HFFc6 (cell line): ENCODE measurements around the gene SLC10A7. TPM values are rescaled to one million over a fixed set of nuclear protein-coding genes. Genes with fewer than 3 reads are reported as not detected.
A peak's percentile ranks its signal among the peaks of the same experiment; 100 is the strongest.

ENCODE experiments used
- DNase-seq: peaks from one replicate; pipeline ENCODE4 v3.0.0-alpha.2; 2018
- H3K27ac Mint-ChIP-seq: 2 replicates; pipeline ENCODE4 v1.8.0; 2020; ENCODE audit warnings: mild to moderate bottlenecking, mixed read lengths
- H3K27me3 Mint-ChIP-seq: 2 replicates; pipeline ENCODE4 v1.8.0; 2021; ENCODE audit warnings: mild to moderate bottlenecking, moderate library complexity, mixed read lengths; ENCODE audit not compliant: insufficient read depth
- H3K36me3 Mint-ChIP-seq: 2 replicates; pipeline ENCODE4 v1.8.0; 2021; ENCODE audit warnings: low read depth, mixed read lengths
- H3K4me1 Mint-ChIP-seq: 2 replicates; pipeline ENCODE4 v1.8.0; 2020; ENCODE audit warnings: low read depth, mixed read lengths
- H3K4me3 Mint-ChIP-seq: 2 replicates; pipeline ENCODE4 v1.8.0; 2020; ENCODE audit warnings: mild to moderate bottlenecking, moderate library complexity, mixed read lengths
- H3K9me3 Mint-ChIP-seq: 2 replicates; pipeline ENCODE4 v1.8.0; 2020; ENCODE audit warnings: mild to moderate bottlenecking, mixed read lengths
- total RNA-seq, 6 experiments: library from RNA; stranded (reverse); fragmentation: NEBNext Ultra II Directional; extraction: Animal tissue kit (Norgen Biotek cat#: 25700); gene quantifications; 2 replicates in 1 of 6; 3 replicates in 5 of 6; pipeline ENCODE4 v1.2.3, GENCODE V29; 2021
- TF ChIP-seq, protein P1 (sequence below): fragments of 200-600 bp; sonication (generic); IDR thresholded peaks from 2 replicates; pipeline ENCODE4 v1.5.0; 2021; ENCODE audit warnings: antibody characterized with exemption, mild to moderate bottlenecking

Gene SLC10A7
- total RNA-seq, 6 experiments from 2014 or later = 8.8 to 13.2 (median 10.7) TPM

DNA sequence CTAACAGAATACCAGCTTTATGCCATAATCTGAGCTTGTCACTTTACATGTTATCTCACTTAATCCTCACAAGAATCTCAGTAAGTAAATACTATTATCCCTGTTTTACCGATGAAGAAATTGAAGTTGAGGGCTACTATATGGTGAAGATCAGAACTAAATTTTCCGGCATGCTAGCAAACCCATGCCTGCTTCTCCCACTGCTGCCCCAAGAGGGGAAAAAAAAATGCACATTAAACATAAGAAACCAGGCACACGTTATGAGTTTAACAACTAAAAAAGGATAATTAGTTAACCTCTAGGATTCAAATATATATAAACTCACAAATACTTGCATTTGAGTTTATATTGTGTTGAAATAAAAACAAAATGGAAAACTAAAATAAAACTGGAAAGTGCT is 10.8 kb downstream of the SLC10A7 start:
- no peak overlapping the region for H3K27ac Mint-ChIP-seq
- H3K4me3 Mint-ChIP-seq = no peak overlapping the region
- peaks cover 31% of the 10 kb centered on the region for H3K36me3 Mint-ChIP-seq
- no peak for DNase-seq
- peaks cover 25% of the 10 kb centered on the region for H3K4me1 Mint-ChIP-seq
- H3K27me3 Mint-ChIP-seq = no peaks in the 10 kb centered on the region
- H3K9me3 Mint-ChIP-seq = no peaks in the 10 kb centered on the region
- TF ChIP-seq, protein P1, sequence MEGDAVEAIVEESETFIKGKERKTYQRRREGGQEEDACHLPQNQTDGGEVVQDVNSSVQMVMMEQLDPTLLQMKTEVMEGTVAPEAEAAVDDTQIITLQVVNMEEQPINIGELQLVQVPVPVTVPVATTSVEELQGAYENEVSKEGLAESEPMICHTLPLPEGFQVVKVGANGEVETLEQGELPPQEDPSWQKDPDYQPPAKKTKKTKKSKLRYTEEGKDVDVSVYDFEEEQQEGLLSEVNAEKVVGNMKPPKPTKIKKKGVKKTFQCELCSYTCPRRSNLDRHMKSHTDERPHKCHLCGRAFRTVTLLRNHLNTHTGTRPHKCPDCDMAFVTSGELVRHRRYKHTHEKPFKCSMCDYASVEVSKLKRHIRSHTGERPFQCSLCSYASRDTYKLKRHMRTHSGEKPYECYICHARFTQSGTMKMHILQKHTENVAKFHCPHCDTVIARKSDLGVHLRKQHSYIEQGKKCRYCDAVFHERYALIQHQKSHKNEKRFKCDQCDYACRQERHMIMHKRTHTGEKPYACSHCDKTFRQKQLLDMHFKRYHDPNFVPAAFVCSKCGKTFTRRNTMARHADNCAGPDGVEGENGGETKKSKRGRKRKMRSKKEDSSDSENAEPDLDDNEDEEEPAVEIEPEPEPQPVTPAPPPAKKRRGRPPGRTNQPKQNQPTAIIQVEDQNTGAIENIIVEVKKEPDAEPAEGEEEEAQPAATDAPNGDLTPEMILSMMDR = peak; percentile 39

DNA sequence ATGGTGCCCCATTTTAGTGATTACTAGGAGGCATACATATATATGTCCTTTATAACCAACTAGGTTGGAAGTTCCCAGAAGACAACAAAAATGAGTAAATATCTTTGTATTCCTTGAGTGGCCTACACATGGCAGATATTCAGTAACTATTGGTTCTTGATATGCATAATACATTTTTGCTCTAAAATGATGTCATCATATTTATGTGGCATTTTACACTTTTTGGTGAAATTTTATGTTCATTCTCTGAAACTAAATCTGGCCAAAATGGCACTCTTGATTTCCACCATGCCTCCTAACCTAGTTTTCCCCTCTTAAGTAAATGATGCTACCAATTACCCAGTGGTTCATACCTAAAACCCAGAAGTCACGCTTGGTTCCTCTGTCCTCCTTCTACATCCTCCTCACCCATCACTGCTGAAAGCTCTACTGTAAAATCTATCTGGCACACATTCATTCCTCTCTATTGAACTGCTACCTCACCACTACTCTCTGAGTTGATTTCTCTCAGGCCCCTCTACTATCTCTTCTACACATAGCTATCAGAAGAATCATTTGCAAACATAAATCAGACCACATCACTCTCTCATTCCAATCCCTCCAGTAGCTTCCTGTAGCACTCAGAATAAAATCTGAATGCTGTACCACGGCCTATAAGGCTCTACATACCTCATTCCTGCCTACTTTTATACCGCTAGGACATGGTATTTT is 13.4 kb downstream of the SLC10A7 start:
- DNase-seq = no peak
- H3K9me3 Mint-ChIP-seq = no peaks in the 10 kb centered on the region
- no peaks in the 10 kb centered on the region for H3K27me3 Mint-ChIP-seq
- H3K27ac Mint-ChIP-seq = no peak overlapping the region
- TF ChIP-seq, protein P1 = no peak
- peaks cover 25% of the 10 kb centered on the region for H3K4me1 Mint-ChIP-seq
- H3K4me3 Mint-ChIP-seq = no peak overlapping the region
- peaks cover 27% of the 10 kb centered on the region for H3K36me3 Mint-ChIP-seq

DNA sequence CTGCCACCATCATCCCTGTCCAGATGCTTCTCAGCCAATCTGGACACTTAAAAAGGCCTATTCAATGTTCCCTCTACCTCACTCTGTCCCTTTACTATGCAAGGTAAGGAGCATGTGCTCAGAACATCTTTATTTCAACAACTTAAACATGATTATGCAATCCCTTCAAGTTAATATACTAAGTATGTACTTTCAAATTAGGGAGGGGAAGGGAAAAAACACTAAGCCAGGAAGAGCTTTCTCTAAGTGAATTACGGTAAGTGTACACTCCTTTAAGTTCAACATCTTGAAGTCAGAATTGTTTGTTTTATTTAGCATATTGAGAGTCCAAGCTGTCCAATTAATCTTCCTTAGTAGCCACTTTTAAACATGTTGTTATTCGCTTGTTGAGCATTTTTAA is 14.1 kb downstream of the SLC10A7 start:
- TF ChIP-seq, protein P1 = no peak
- Mint-ChIP-seq H3K27ac (no peak overlapping the region), H3K4me1 (peaks cover 25% of the 10 kb centered on the region), H3K4me3 (no peak overlapping the region), H3K9me3 (no peaks in the 10 kb centered on the region), H3K27me3 (no peaks in the 10 kb centered on the region), H3K36me3 (peaks cover 34% of the 10 kb centered on the region)
- no peak for DNase-seq

DNA sequence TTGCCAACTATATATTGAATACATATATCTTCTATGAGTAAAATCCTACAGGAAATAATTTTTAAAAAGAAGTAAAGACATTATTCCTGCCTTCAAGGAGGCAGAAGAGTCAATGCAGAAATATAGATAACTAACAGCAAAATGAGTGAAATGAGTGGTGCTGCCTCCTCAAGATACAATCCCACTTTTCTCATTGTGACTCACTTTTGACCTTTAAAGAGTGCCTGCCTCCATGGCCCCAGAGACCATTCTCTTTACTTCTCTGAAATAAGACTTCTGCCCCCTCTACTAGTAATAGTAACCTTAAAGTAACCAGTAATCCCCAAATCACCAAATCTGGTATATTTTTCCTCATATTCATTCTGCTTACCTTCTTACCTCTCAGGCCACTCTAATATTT is 15.5 kb downstream of the SLC10A7 start:
- no peak for DNase-seq
- Mint-ChIP-seq H3K27ac (no peak overlapping the region), H3K27me3 (no peaks in the 10 kb centered on the region), H3K9me3 (no peaks in the 10 kb centered on the region), H3K4me3 (no peak overlapping the region), H3K4me1 (peaks cover 21% of the 10 kb centered on the region), H3K36me3 (peaks cover 37% of the 10 kb centered on the region)
- TF ChIP-seq, protein P1 = no peak

DNA sequence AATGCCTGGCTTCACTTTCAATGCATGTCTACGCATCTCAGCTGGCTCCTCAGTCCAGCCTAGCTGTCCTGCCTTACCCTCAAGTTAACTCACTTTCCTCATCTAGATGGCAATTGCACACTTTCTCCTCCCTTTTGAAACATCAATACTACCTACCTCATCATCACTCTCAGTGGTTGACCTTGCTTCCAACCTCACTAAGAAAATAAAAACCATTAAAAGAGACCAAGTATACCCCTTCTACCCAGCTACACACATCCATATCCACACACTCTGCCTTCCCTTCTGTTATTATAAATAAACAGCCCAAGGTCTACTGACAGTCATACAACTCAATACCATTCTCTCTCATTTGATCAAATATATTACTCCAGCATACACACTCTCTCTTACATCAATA is 21.5 kb downstream of the SLC10A7 start:
- Mint-ChIP-seq H3K4me3 (no peak overlapping the region), H3K4me1 (peaks cover 14% of the 10 kb centered on the region), H3K27me3 (no peaks in the 10 kb centered on the region), H3K36me3 (peaks cover 13% of the 10 kb centered on the region), H3K27ac (no peak overlapping the region), H3K9me3 (no peaks in the 10 kb centered on the region)
- no peak for DNase-seq
- TF ChIP-seq, protein P1 = no peak
